ENCODE results near the gene ACSL1. TPM values are rescaled to one million over a fixed set of nuclear protein-coding genes. Genes with fewer than 3 reads are reported as not detected.
A peak's percentile ranks its signal among the peaks of the same experiment; 100 is the strongest.

ACSL1 gene
- total and polyA plus RNA-seq, 9 of the 15 experiments (the other 6 are each of a cell fraction or from before 2014, with no cell fraction given), result 6.7 to 24.1 (median 15.0) TPM

GRCh38 chr4:184854673-184855072 is 28.9 kb upstream of the ACSL1 start (continued):
- no peak for TF ChIP-seq NONO (IDR thresholded peaks at IDR 0.05; ENCODE audit: low read depth in 2 of 2, low read length in 1 of 2)
- peak; percentile 85 for TF ChIP-seq TEAD4 (IDR thresholded peaks at IDR 0.05; ENCODE audit: low read length)
- TF ChIP-seq TEAD4 (CRISPR knock-in tag; IDR thresholded peaks at IDR 0.05; ENCODE audit: borderline replicate concordance), result no peak
- TF ChIP-seq LEF1 (IDR thresholded peaks at IDR 0.05), result peak; percentile 72; the same call in 1 of the 2 replicates
- no peak for TF ChIP-seq CC2D1A (IDR thresholded peaks at IDR 0.05)
- TF ChIP-seq ZKSCAN3 (CRISPR knock-in tag; IDR thresholded peaks at IDR 0.05), result no peak
- TF ChIP-seq KDM5B (IDR thresholded peaks at IDR 0.05; ENCODE audit: insufficient replicate concordance, low read depth, low read length), result no peak
- TF ChIP-seq ZNF134 (CRISPR knock-in tag; conservative IDR thresholded peaks at IDR 0.05), result no peak
- TF ChIP-seq CXXC5 (CRISPR knock-in tag; IDR thresholded peaks at IDR 0.05), result peak; percentile 29; the same call in 1 of the 2 replicates
- no peak for TF ChIP-seq SREBF2 (CRISPR knock-in tag; IDR thresholded peaks at IDR 0.05)
- peak; percentile 24; the same call in 1 of the 2 replicates for TF ChIP-seq ESRRA (IDR thresholded peaks at IDR 0.05; ENCODE audit: borderline replicate concordance, low read depth)
- no peak for TF ChIP-seq POLR3G (IDR thresholded peaks at IDR 0.05; ENCODE audit: extremely low read depth, insufficient read length, insufficient replicate concordance)
- TF ChIP-seq ZNF408 (CRISPR knock-in tag; IDR thresholded peaks at IDR 0.05; ENCODE audit: low read depth), result no peak
- 0 out of 2 replicates have a peak, but pooled peaks have one; percentile 39 for TF ChIP-seq ATF7 (IDR thresholded peaks at IDR 0.05)
- TF ChIP-seq HMGN3 (IDR thresholded peaks at IDR 0.05; ENCODE audit: borderline replicate concordance, extremely low read depth, insufficient read length, low read depth, low read length), result no peak
- peak; percentile 41; the same call in 1 of the 2 replicates for TF ChIP-seq GABPA (tag; conservative IDR thresholded peaks at IDR 0.05; ENCODE audit: low read depth)
- TF ChIP-seq RHOXF2B (CRISPR knock-in tag; conservative IDR thresholded peaks at IDR 0.05), result no peak
- peak; percentile 42; the same call in 1 of the 2 replicates for TF ChIP-seq PML (IDR thresholded peaks at IDR 0.05; ENCODE audit: low read length)
- no peak for TF ChIP-seq PTRF (tag; IDR thresholded peaks at IDR 0.05)
- TF ChIP-seq ESRRB (CRISPR knock-in tag; IDR thresholded peaks at IDR 0.05; ENCODE audit: borderline replicate concordance), result no peak
- no peak for TF ChIP-seq UBTF (IDR thresholded peaks at IDR 0.05; ENCODE audit: borderline replicate concordance in 1 of 2, low read depth in 2 of 2, low read length in 2 of 2)
- no peak for TF ChIP-seq ZNF551 (CRISPR knock-in tag; IDR thresholded peaks at IDR 0.05)
- no peak for TF ChIP-seq NUFIP1 (IDR thresholded peaks at IDR 0.05; ENCODE audit: partially characterized antibody)
- TF ChIP-seq DEAF1 (CRISPR knock-in tag; IDR thresholded peaks at IDR 0.05), result no peak
- peak; percentile 27; the same call in 1 of the 2 replicates for TF ChIP-seq JUND (IDR thresholded peaks at IDR 0.05; ENCODE audit: borderline replicate concordance, low read depth, low read length)
- no peak; the same call in 2 of the 3 replicates for TF ChIP-seq JUND (tag; IDR thresholded peaks at IDR 0.05; ENCODE audit: borderline replicate concordance, low read depth, low read length)
- 0 out of 2 replicates have a peak, but pooled peaks have one; percentile 42 for TF ChIP-seq ZNF197 (CRISPR knock-in tag; IDR thresholded peaks at IDR 0.05; ENCODE audit: low read depth)

Data from K562 (cell line).